Right lobe of liver (tissue), 4 donors: ENCODE measurements around the gene TNFRSF1B.

Experiments used
- CTCF ChIP-seq, 4 donors: fragments of 200-600 bp in 3 of 4; fragments of 450-650 bp in 1 of 4; IDR thresholded peaks; one replicate each; pipeline versions ENCODE4 v1.5.1 to v1.8.0; 2016 to 2022; ENCODE audit warnings: antibody characterized with exemption in 4 of 4, mild to moderate bottlenecking in 2 of 4
- POLR2A ChIP-seq: fragments of 450-650 bp; IDR thresholded peaks from one replicate; pipeline ENCODE4 v1.6.1; 2017; ENCODE audit warnings: antibody characterized with exemption, mild to moderate bottlenecking
- donor health status: DM: no; HTN: no; CAD: no.
- donor health status: DM: no; HTN: no; CAD: no.
- donor health status: DM: no; HTN: yes; CAD: no.

GRCh38 chr1:12232221-12232620 lies 65.4 kb downstream of the TNFRSF1B start:
- TF ChIP-seq CTCF (IDR thresholded peaks at IDR 0.05) (no peak), POLR2A (no peak)
